Measurements from ENCODE around the gene LIN28B.

The LIN28B gene

DNA sequence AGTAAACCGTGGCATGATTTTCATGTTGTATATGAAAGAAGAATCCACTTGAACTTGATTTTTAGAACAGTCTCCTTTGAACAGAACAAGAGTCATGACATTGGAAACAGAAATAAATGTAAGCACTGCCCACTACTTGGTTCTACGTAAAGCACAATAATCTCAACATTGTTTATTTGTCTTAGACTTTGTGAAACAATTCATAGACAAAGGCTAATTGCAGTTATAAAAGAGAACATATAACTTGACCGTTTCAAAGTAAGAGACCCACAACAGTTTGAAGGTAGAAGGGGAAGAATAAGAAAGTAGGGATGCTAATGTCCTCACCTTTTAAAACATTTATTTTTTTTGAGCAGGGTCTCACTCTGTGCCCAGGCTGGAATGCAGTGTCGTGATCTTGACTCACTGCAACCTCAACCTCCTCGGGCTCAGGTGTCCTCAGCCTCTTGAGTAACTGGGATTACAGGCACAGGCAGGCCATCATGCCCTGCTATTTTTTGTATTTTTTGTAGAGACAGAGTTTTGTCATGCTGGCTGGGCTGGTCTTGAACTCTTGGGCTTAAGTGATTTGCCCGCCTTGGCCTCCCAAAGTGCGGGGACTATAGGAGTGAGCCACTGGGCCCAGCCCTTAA is 151.8 kb downstream of the LIN28B start:
- H3K4me2 ChIP-seq (ENCODE audit: low read length) = no peak overlapping the region
- no peaks in the 10 kb centered on the region for H3K36me3 ChIP-seq (ENCODE audit: control insufficient read depth, low read length)

DNA sequence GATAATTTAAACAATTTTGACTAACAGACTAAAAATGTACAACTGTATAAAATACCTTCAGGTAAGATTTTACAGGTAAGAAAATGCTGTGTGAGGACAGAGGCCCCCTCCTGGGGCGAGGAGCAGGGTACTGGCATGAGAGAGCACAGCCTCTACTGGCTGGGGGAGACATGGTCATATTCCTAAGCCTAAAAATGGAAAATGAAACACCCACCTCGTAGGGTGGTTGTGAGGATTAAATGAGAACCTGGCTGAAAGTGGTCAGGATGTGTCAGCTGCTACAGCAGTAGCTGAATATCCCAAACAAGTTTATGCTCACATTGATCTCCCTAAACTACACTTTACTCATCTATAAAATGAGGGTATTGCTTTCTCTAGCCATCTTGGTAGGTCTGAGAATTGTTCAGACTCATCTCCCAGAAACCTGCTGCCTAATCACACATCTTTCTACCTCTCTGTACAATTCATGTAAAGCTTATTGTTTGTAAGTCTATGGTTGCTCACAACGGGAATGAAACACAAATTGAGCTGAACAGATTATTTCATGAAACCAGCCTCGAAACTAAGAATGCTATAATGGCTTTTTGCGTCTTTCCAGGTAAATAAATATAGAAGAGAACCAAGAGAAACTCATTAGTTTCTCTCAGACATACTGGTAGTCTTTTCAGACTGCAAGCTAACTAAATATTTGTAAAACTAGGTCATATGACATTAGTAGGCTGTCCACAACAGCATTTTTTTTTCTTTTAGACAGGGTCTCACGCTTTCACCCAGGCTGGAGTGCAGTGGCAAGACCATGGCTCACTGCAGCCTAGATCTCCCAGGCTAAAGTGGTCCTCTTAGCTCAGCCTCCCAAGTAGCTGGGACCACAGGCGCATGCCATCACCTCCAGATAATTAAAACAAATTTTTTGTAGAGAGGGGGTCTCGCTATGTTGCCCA is 153.3 kb downstream of the LIN28B start:
- H3K79me2 ChIP-seq (ENCODE audit: control insufficient read depth, low read length) = no peaks in the 10 kb centered on the region
- H3K27me3 ChIP-seq (ENCODE audit: control insufficient read depth, low read length) = no peaks in the 10 kb centered on the region
- no peak overlapping the region for H3K4me2 ChIP-seq (ENCODE audit: low read length)

More for the DNA sequence above, 151.8 kb downstream of the LIN28B start:
- Histone ChIP-seq H3K27ac (ENCODE audit: low read depth, low read length) (no peak overlapping the region), H3K79me2 (ENCODE audit: control insufficient read depth, low read length) (no peaks in the 10 kb centered on the region), H3K4me1 (ENCODE audit: control insufficient read depth, low read length) (no peaks in the 10 kb centered on the region), H3K27me3 (ENCODE audit: control insufficient read depth, low read length) (no peaks in the 10 kb centered on the region), H3K9me3 (ENCODE audit: control insufficient read depth, insufficient read depth, low read length) (no peaks in the 10 kb centered on the region), H4K20me1 (ENCODE audit: control insufficient read depth, insufficient read depth, low read depth, low read length) (no peaks in the 10 kb centered on the region), H3K4me3 (ENCODE audit: low read length) (no peak overlapping the region), H3K9me2 (replicated peaks; ENCODE audit: control insufficient read depth, low read length) (no peaks in the 10 kb centered on the region), H3F3A (ENCODE audit: control insufficient read depth, insufficient read depth) (no peaks in the 10 kb centered on the region)
- no peak for TF ChIP-seq EZH2phosphoT487 (IDR thresholded peaks at IDR 0.05; ENCODE audit: borderline replicate concordance, low read length)
- TF ChIP-seq, protein P1, sequence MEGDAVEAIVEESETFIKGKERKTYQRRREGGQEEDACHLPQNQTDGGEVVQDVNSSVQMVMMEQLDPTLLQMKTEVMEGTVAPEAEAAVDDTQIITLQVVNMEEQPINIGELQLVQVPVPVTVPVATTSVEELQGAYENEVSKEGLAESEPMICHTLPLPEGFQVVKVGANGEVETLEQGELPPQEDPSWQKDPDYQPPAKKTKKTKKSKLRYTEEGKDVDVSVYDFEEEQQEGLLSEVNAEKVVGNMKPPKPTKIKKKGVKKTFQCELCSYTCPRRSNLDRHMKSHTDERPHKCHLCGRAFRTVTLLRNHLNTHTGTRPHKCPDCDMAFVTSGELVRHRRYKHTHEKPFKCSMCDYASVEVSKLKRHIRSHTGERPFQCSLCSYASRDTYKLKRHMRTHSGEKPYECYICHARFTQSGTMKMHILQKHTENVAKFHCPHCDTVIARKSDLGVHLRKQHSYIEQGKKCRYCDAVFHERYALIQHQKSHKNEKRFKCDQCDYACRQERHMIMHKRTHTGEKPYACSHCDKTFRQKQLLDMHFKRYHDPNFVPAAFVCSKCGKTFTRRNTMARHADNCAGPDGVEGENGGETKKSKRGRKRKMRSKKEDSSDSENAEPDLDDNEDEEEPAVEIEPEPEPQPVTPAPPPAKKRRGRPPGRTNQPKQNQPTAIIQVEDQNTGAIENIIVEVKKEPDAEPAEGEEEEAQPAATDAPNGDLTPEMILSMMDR (IDR thresholded peaks at IDR 0.05; ENCODE audit: low read depth, low read length, poor library complexity, severe bottlenecking) = no peak

DNA sequence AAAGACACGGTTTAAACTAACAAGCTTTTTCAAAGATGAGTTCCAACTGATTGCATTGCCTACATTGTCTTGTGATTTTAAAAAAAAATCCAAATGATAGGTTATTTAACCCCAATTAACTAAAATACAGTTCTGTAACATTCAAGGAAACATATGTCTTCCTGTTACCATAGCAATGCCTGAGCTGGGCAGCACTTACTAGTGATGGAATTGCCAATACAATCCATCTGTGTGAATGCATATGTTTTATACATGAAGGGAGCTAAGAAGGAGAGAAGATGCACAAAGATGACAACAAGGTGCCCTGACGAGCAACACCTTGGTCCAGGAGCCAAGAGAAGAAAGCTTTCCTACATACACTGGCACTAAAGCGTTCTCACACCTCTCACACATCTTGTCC is 154.2 kb downstream of the LIN28B start:
- H3K27me3 ChIP-seq (ENCODE audit: control insufficient read depth, low read length) = no peaks in the 10 kb centered on the region
- no peak overlapping the region for H3K4me2 ChIP-seq (ENCODE audit: low read length)
- H3K79me2 ChIP-seq (ENCODE audit: control insufficient read depth, low read length) = no peaks in the 10 kb centered on the region
- no peaks in the 10 kb centered on the region for H3K4me1 ChIP-seq (ENCODE audit: control insufficient read depth, low read length)
- TF ChIP-seq, protein P1 (IDR thresholded peaks at IDR 0.05; ENCODE audit: low read depth, low read length, poor library complexity, severe bottlenecking) = no peak
- no peak for TF ChIP-seq EZH2phosphoT487 (IDR thresholded peaks at IDR 0.05; ENCODE audit: borderline replicate concordance, low read length)
- no peak overlapping the region for H3K4me3 ChIP-seq (ENCODE audit: low read length)
- H3K9me2 ChIP-seq (replicated peaks; ENCODE audit: control insufficient read depth, low read length) = no peaks in the 10 kb centered on the region
- H3K27ac ChIP-seq (ENCODE audit: low read depth, low read length) = no peak overlapping the region
- H3F3A ChIP-seq (ENCODE audit: control insufficient read depth, insufficient read depth) = no peaks in the 10 kb centered on the region
- no peaks in the 10 kb centered on the region for H3K36me3 ChIP-seq (ENCODE audit: control insufficient read depth, low read length)
- no peaks in the 10 kb centered on the region for H3K9me3 ChIP-seq (ENCODE audit: control insufficient read depth, insufficient read depth, low read length)
- H4K20me1 ChIP-seq (ENCODE audit: control insufficient read depth, insufficient read depth, low read depth, low read length) = no peaks in the 10 kb centered on the region

More for the DNA sequence above, 153.3 kb downstream of the LIN28B start:
- Histone ChIP-seq H3K4me1 (ENCODE audit: control insufficient read depth, low read length) (no peaks in the 10 kb centered on the region), H3F3A (ENCODE audit: control insufficient read depth, insufficient read depth) (no peaks in the 10 kb centered on the region), H3K36me3 (ENCODE audit: control insufficient read depth, low read length) (no peaks in the 10 kb centered on the region), H3K9me2 (replicated peaks; ENCODE audit: control insufficient read depth, low read length) (no peaks in the 10 kb centered on the region), H3K9me3 (ENCODE audit: control insufficient read depth, insufficient read depth, low read length) (no peaks in the 10 kb centered on the region), H3K4me3 (ENCODE audit: low read length) (no peak overlapping the region), H4K20me1 (ENCODE audit: control insufficient read depth, insufficient read depth, low read depth, low read length) (no peaks in the 10 kb centered on the region), H3K27ac (ENCODE audit: low read depth, low read length) (no peak overlapping the region)
- TF ChIP-seq, protein P1 (IDR thresholded peaks at IDR 0.05; ENCODE audit: low read depth, low read length, poor library complexity, severe bottlenecking) = no peak
- TF ChIP-seq EZH2phosphoT487 (IDR thresholded peaks at IDR 0.05; ENCODE audit: borderline replicate concordance, low read length) = no peak
